HepG2 (cell line): ENCODE data around the gene NRSN2. TPM values are rescaled to one million over a fixed set of nuclear protein-coding genes. Genes with fewer than 3 reads are reported as not detected.

Source experiments
- DNMT1 ChIP-seq: sonication (generic); formaldehyde crosslinking; IDR thresholded peaks from 2 replicates; pipeline ENCODE4 v1.5.1; 2020; ENCODE audit warnings: mild to moderate bottlenecking, missing genetic modification reagents
- DZIP1 ChIP-seq: sonication (generic); formaldehyde crosslinking; IDR thresholded peaks from 2 replicates; pipeline ENCODE4 v1.5.0; 2020; ENCODE audit warnings: mild to moderate bottlenecking, missing genetic modification reagents
- EP300 ChIP-seq, 3 experiments: sonication (generic) in 1 of 3; formaldehyde crosslinking in 1 of 3; IDR thresholded peaks; 2 replicates each; pipeline versions ENCODE4 v1.5.1 to v1.6.1; 2011 to 2020; ENCODE audit warnings: low read depth in 2 of 3, low read length in 2 of 3, borderline replicate concordance in 1 of 3, improper control_type of control experiment in 1 of 3, mild to moderate bottlenecking in 1 of 3, missing genetic modification reagents in 1 of 3, moderate library complexity in 1 of 3
- FOXA1 ChIP-seq, 2 experiments: fragments of 450-650 bp in 1 of 2; sonication (generic) in 1 of 2; formaldehyde crosslinking in 1 of 2; IDR thresholded peaks; 2 replicates each; pipeline versions ENCODE4 v1.4.0 to v1.6.1; 2016 to 2020; ENCODE audit warnings: missing genetic modification reagents in 1 of 2
- FOXJ3 ChIP-seq: sonication (generic); formaldehyde crosslinking; IDR thresholded peaks from 2 replicates; pipeline ENCODE4 v1.4.0; 2020; ENCODE audit warnings: missing genetic modification reagents, mild to moderate bottlenecking, borderline replicate concordance
- GLI4 ChIP-seq: sonication (generic); formaldehyde crosslinking; IDR thresholded peaks from 2 replicates; pipeline ENCODE4 v1.5.1; 2020; ENCODE audit warnings: missing genetic modification reagents, mild to moderate bottlenecking, moderate library complexity, borderline replicate concordance
- HNF4A ChIP-seq: sonication (generic); formaldehyde crosslinking; IDR thresholded peaks from 2 replicates; pipeline ENCODE4 v1.4.0; 2020; ENCODE audit warnings: missing genetic modification reagents
- MXD1 ChIP-seq: sonication (generic); formaldehyde crosslinking; IDR thresholded peaks from 2 replicates; pipeline ENCODE4 v1.4.0; 2020; ENCODE audit warnings: mild to moderate bottlenecking, missing genetic modification reagents
- NFIC ChIP-seq: IDR thresholded peaks from 2 replicates; pipeline ENCODE4 v1.6.1; 2012; ENCODE audit warnings: mild to moderate bottlenecking, low read length, inconsistent platforms
- NFRKB ChIP-seq: fragments of 450-650 bp; IDR thresholded peaks from 2 replicates; pipeline ENCODE4 v1.6.1; 2017
- RCOR2 ChIP-seq: IDR thresholded peaks from 2 replicates; pipeline ENCODE4 v1.6.1; 2016; ENCODE audit warnings: missing biosample characterization, missing genetic modification reagents
- SALL1 ChIP-seq: sonication (generic); formaldehyde crosslinking; IDR thresholded peaks from 2 replicates; pipeline ENCODE4 v1.8.0; 2022; ENCODE audit warnings: mild to moderate bottlenecking, missing genetic modification reagents
- SAP130 ChIP-seq: IDR thresholded peaks from 2 replicates; pipeline ENCODE4 v1.6.1; 2016; ENCODE audit warnings: low read depth
- SMYD3 ChIP-seq: sonication (generic); formaldehyde crosslinking; IDR thresholded peaks from 2 replicates; pipeline ENCODE4 v1.8.1; 2023; ENCODE audit warnings: mild to moderate bottlenecking, missing genetic modification reagents
- SOX13 ChIP-seq, 3 experiments: fragments of 450-650 bp in 1 of 3; sonication (generic) in 1 of 3; formaldehyde crosslinking in 1 of 3; IDR thresholded peaks in 2 of 3; conservative IDR thresholded peaks in 1 of 3; 2 replicates each; pipeline versions ENCODE4 v1.5.0 to v1.6.1; 2016 to 2020; ENCODE audit warnings: antibody characterized with exemption in 1 of 3, mild to moderate bottlenecking in 1 of 3, missing compliant biosample characterization in 1 of 3, missing genetic modification reagents in 1 of 3, moderate library complexity in 1 of 3
- SOX5 ChIP-seq: IDR thresholded peaks from 2 replicates; pipeline ENCODE4 v1.6.1; 2016; ENCODE audit warnings: borderline replicate concordance
- ZBTB43 ChIP-seq: sonication (generic); formaldehyde crosslinking; conservative IDR thresholded peaks from 2 replicates; pipeline ENCODE4 v1.4.0; 2020; ENCODE audit warnings: missing genetic modification reagents
- ZBTB7A ChIP-seq: sonication (generic); formaldehyde crosslinking; IDR thresholded peaks from 2 replicates; pipeline ENCODE4 v1.8.0; 2022; ENCODE audit warnings: mild to moderate bottlenecking, missing genetic modification reagents
- ZEB1 ChIP-seq: IDR thresholded peaks from 2 replicates; pipeline ENCODE4 v1.6.1; 2012; ENCODE audit warnings: mild to moderate bottlenecking, low read depth, inconsistent platforms; ENCODE audit not compliant: insufficient replicate concordance
- ZNF20 ChIP-seq: sonication (generic); formaldehyde crosslinking; IDR thresholded peaks from 2 replicates; pipeline ENCODE4 v1.4.0; 2020; ENCODE audit warnings: mild to moderate bottlenecking, moderate library complexity, missing genetic modification reagents
- ZNF503 ChIP-seq: sonication (generic); formaldehyde crosslinking; IDR thresholded peaks from 2 replicates; pipeline ENCODE4 v1.4.0; 2020; ENCODE audit warnings: missing genetic modification reagents
- ZNF589 ChIP-seq: sonication (generic); formaldehyde crosslinking; conservative IDR thresholded peaks from 2 replicates; pipeline ENCODE4 v1.8.0; 2022; ENCODE audit warnings: mild to moderate bottlenecking, moderate library complexity, missing genetic modification reagents
- ZNF749 ChIP-seq: sonication (generic); formaldehyde crosslinking; IDR thresholded peaks from 2 replicates; pipeline ENCODE4 v1.8.0; 2022; ENCODE audit warnings: mild to moderate bottlenecking, missing genetic modification reagents, moderate library complexity, borderline replicate concordance
- polyA plus RNA-seq, 8 experiments: library from polyadenylated mRNA; depleted of rRNA in 3 of 8; stranded (reverse) in 7 of 8; unstranded in 1 of 8; fragments of >200 nt; fragmentation: Illumina TruSeq in 4 of 8; extraction: Trizol in 4 of 8; gene quantifications; 2 replicates each; pipeline versions ENCODE4 v1.2.1 to v1.2.3, GENCODE V29; 2011 to 2016; ENCODE audit warnings: low read depth in 4 of 8, missing spikeins in 1 of 8, mixed read lengths in 1 of 8; ENCODE audit not compliant: insufficient read depth in 1 of 8
- total RNA-seq, 5 experiments: library from RNA; depleted of rRNA; stranded (reverse); fragments of >200 nt; fragmentation: Illumina TruSeq; extraction: Trizol; gene quantifications; 2 replicates each; pipeline ENCODE4 v1.2.3, GENCODE V29; 2016; ENCODE audit warnings: low read depth in 1 of 5

The NRSN2 gene
- total and polyA plus RNA-seq, 2 of the 13 experiments (the other 11 are each of a cell fraction or from before 2014, with no cell fraction given) = 32.3 to 49.4 TPM

GRCh38 chr20:370151-370600 lies 23.3 kb downstream of the NRSN2 start (continued):
- 0 out of 2 replicates have a peak, but pooled peaks have one; percentile 27 for TF ChIP-seq NFIC
- TF ChIP-seq ZBTB43 = peak; percentile 80; the same call in 1 of the 2 replicates
- peak; percentile 54; the same call in 1 of the 2 replicates for TF ChIP-seq SMYD3 (CRISPR knock-in tag)
- no peak for TF ChIP-seq DZIP1 (CRISPR knock-in tag)
- TF ChIP-seq ZNF503 (CRISPR knock-in tag) = peak; percentile 55; the same call in 1 of the 2 replicates
- TF ChIP-seq SALL1 = peak; percentile 83
- peak; percentile 89; the same call in 1 of the 2 replicates for TF ChIP-seq GLI4
- peak; percentile 77; the same call in 1 of the 2 replicates for TF ChIP-seq SAP130 (CRISPR knock-in tag)
- peak; percentile 54 for TF ChIP-seq HNF4A (CRISPR knock-in tag)
- no peak for TF ChIP-seq NFRKB
- TF ChIP-seq EP300 (IDR thresholded peaks at IDR 0.05; ENCODE audit: low read depth in 2 of 2, low read length in 2 of 2) = peak; percentile 27 to 77; a peak in 3 of 4 replicates
- TF ChIP-seq EP300 (CRISPR knock-in tag; IDR thresholded peaks at IDR 0.05; ENCODE audit: borderline replicate concordance) = peak; percentile 34; the same call in 1 of the 2 replicates
- TF ChIP-seq ZEB1 = peak; percentile 35
- TF ChIP-seq ZNF20 = no peak
- no peak for TF ChIP-seq SOX13 (IDR thresholded peaks at IDR 0.05)
- TF ChIP-seq SOX13 (CRISPR knock-in tag; conservative IDR thresholded peaks at IDR 0.05 in 1 of 2, IDR thresholded peaks at IDR 0.05 in 1 of 2) = peak in 1 of 2 experiments; percentile 73; a peak in 2 of 4 replicates
- TF ChIP-seq ZNF589 = peak; percentile 73; the same call in 1 of the 2 replicates
- no peak for TF ChIP-seq DNMT1 (CRISPR knock-in tag)
- peak; percentile 72; the same call in 1 of the 2 replicates for TF ChIP-seq FOXJ3
- TF ChIP-seq SOX5 (CRISPR knock-in tag) = peak; percentile 78; the same call in 1 of the 2 replicates
- TF ChIP-seq RCOR2 = peak; percentile 97
- peak; percentile 19; the same call in 1 of the 2 replicates for TF ChIP-seq ZNF749
- TF ChIP-seq FOXA1 (IDR thresholded peaks at IDR 0.05) = peak; percentile 70
- TF ChIP-seq FOXA1 (CRISPR knock-in tag; IDR thresholded peaks at IDR 0.05) = peak; percentile 68
- TF ChIP-seq ZBTB7A (CRISPR knock-in tag) = no peak
- TF ChIP-seq MXD1 (CRISPR knock-in tag) = no peak
